DLD1 (cell line): Measurements from ENCODE around the gene STK38.
"Not testable (repeated sequence)": the region's sequence is repeated elsewhere in the genome, so short reads cannot be mapped to it uniquely, and the experiment has no call there.

Experiments used
- in situ Hi-C: cut with HindIII; loops from 2 replicates; pipeline ENCODE4 v1.10.0; 2017; ENCODE audit warnings: low sequenced_read_pairs

The STK38 gene

GRCh38 chr6:36546920-36547645 is at the start of gene STK38:
Gene STK38 (minus strand): TSS chr6:36547479. CDS start chr6:36540202, 7,277 bp downstream.
- in situ Hi-C loops, result no loop called here

GRCh38 chr6:36596356-36596755 is 49.1 kb upstream of the STK38 start:
- in situ Hi-C loops, result no loop called here

GRCh38 chr6:36594816-36595643 is 47.8 kb upstream of the STK38 start:
- in situ Hi-C loops, result no loop called here

GRCh38 chr6:36594029-36594815 is 46.9 kb upstream of the STK38 start, which contains the start of gene SRSF3:
Gene SRSF3 (plus strand): TSS chr6:36594362. CDS start chr6:36596763, 2,401 bp downstream.
- in situ Hi-C loops, result no loop called here

GRCh38 chr6:36593569-36594028 is 46.3 kb upstream of the STK38 start:
- in situ Hi-C loops, result no loop called here

GRCh38 chr6:36592221-36592655 is 45.0 kb upstream of the STK38 start:
- in situ Hi-C loops, result no loop called here

GRCh38 chr6:36590237-36590636 is 43.0 kb upstream of the STK38 start:
- in situ Hi-C loops, result no loop called here

GRCh38 chr6:36589025-36589400 is 41.7 kb upstream of the STK38 start:
- in situ Hi-C loops, result not testable (repeated sequence)

- in situ Hi-C loops, result no loop called here
These were observed 39.3 kb upstream of the STK38 start for GRCh38 chr6:36586606-36587005.

- in situ Hi-C loops, result no loop called here
These were observed 34.4 kb upstream of the STK38 start for GRCh38 chr6:36581716-36582115.

- in situ Hi-C loops, result no loop called here
These were observed 32.9 kb upstream of the STK38 start for GRCh38 chr6:36580184-36580526.

- in situ Hi-C loops, result no loop called here
These were observed 31.2 kb upstream of the STK38 start for GRCh38 chr6:36578431-36578830.

- in situ Hi-C loops, result no loop called here
These were observed 30.8 kb upstream of the STK38 start for GRCh38 chr6:36578030-36578429.

- in situ Hi-C loops, result no loop called here
These were observed 30.0 kb upstream of the STK38 start for GRCh38 chr6:36577301-36577700.

- in situ Hi-C loops, result no loop called here
These were observed 29.3 kb upstream of the STK38 start for GRCh38 chr6:36576578-36576977.

GRCh38 chr6:36574679-36575078 is 27.4 kb upstream of the STK38 start:
- in situ Hi-C loops, result no loop called here

GRCh38 chr6:36572353-36573311 is 25.4 kb upstream of the STK38 start:
- in situ Hi-C loops, result not testable (repeated sequence)

- in situ Hi-C loops, result no loop called here
These were observed 24.1 kb upstream of the STK38 start for GRCh38 chr6:36571122-36572043.

GRCh38 chr6:36570264-36570663 is 23.0 kb upstream of the STK38 start:
- in situ Hi-C loops, result no loop called here
